ENCODE results near the gene SLC25A34.

GRCh38 chr1:15761366-15762128 lies 25.5 kb downstream of the SLC25A34 start:
- no peak for TF ChIP-seq POLR2A (IDR thresholded peaks at IDR 0.05)
- no peak for TF ChIP-seq CTCF (IDR thresholded peaks at IDR 0.05)

Data from heart left ventricle (tissue), 13 donors.